ENCODE results near the gene CCDC183.

DNA sequence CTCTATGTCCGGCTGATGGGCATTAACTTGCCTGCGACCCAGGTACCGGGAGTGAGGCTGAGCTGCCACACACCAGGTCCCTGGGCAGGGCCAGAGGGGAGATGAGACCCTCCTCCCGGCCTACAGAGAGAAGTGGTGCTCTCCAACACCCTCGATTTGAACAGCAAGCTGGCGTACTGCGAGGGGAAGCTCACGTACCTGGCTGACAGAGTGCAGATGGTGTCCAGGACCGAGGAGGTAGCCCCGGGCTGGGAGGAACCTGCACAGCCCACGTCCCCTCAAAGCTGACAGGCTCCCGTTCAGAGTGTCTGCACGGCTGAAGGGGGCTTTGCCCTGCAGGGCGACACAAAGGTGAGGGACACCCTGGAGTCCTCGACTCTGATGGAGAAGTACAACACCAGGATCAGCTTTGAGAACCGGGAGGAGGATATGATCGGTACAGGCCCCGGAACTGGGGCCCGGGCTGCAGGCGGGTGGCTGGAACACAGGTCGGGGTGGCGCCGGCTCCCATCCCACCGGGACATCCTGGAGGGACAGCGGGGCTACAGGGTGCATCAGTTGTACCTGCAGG, 10.6 kb downstream of the CCDC183 start:
- no peak for TF ChIP-seq FOXA1 (IDR thresholded peaks at IDR 0.05)
- no peak for TF ChIP-seq ZBTB33 (IDR thresholded peaks at IDR 0.05)
